ENCODE data around the gene LRRC59.

DNA sequence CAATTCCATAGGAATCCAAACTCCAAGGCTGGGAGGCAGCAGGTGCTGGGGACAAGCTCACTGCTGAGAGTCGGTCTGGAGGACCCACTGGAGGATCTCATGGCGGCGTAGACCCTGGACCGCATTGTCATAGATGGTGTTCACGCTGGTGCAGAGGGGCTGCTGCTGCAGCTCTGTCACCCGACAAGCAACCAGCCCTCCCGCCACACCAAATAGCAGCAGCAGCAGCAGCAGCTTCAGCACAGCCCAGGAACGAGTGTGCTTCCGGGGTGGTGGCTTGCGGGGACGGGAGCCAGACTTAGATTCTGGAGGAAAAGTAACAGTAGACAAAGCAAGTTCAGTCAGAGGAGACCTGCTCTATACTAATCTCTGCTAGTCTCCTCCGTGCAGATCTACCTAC lies 14.4 kb downstream of the LRRC59 start:
- TF ChIP-seq, protein P1, sequence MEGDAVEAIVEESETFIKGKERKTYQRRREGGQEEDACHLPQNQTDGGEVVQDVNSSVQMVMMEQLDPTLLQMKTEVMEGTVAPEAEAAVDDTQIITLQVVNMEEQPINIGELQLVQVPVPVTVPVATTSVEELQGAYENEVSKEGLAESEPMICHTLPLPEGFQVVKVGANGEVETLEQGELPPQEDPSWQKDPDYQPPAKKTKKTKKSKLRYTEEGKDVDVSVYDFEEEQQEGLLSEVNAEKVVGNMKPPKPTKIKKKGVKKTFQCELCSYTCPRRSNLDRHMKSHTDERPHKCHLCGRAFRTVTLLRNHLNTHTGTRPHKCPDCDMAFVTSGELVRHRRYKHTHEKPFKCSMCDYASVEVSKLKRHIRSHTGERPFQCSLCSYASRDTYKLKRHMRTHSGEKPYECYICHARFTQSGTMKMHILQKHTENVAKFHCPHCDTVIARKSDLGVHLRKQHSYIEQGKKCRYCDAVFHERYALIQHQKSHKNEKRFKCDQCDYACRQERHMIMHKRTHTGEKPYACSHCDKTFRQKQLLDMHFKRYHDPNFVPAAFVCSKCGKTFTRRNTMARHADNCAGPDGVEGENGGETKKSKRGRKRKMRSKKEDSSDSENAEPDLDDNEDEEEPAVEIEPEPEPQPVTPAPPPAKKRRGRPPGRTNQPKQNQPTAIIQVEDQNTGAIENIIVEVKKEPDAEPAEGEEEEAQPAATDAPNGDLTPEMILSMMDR (IDR thresholded peaks at IDR 0.05; ENCODE audit: low read depth, low read length) = no peak
- TF ChIP-seq POLR2A (IDR thresholded peaks at IDR 0.05; ENCODE audit: extremely low read depth, insufficient read length) = no peak
- TF ChIP-seq, protein P2, sequence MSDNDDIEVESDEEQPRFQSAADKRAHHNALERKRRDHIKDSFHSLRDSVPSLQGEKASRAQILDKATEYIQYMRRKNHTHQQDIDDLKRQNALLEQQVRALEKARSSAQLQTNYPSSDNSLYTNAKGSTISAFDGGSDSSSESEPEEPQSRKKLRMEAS (IDR thresholded peaks at IDR 0.05; ENCODE audit: low read depth, low read length) = no peak
